ENCODE data around the gene SNX18. TPM values are rescaled to one million over a fixed set of nuclear protein-coding genes. Genes with fewer than 3 reads are reported as not detected.

The SNX18 gene
- total and polyA plus RNA-seq, 2 of the 4 experiments (the other 2 are of a cell fraction): 31.2 to 50.0 TPM

DNA sequence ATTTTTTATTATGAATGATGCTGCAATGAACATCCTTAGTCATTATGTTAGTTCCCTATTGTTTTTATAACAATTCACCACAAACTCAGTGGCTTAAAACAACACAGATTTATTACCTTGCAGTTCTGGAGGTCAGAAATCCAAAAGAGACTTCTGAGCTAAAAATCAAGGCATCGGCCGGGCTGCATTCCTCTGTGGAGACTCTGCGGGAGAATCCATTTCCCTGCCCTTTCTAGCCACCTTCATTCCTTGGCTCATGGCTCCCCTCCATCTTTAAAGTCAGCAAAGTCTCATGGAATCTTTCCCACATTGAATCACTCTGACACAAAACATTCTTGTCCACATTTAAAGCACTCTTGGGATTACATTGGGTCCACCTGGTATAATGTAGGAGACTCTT is 38.6 kb downstream of the SNX18 start:
- POLR2A ChIA-PET (ENCODE audit: unreplicated experiment): no interaction called here
- intact Hi-C loops (cut with micrococcal nuclease): no loop called here
- 82% methylated on average over 3 of the region's 3 CpGs; no CpG with 5 or more reads in 1 of the 2 experiments for WGBS, 2 experiments (ENCODE audit: extremely low coverage in 2 of 2, insufficient read length in 1 of 2)

More for the DNA sequence above, 38.6 kb downstream of the SNX18 start:
- Histone ChIP-seq H3K4me2 (ENCODE audit: low read depth, low read length) (no peak overlapping the region), H4K8ac (ENCODE audit: low read depth in 2 of 2, low read length in 2 of 2) (no peak overlapping the region), H3K23ac (ENCODE audit: low read depth, low read length) (no peak overlapping the region), H3K9me3 (ENCODE audit: control insufficient read depth, insufficient read depth, low read length) (no peaks in the 10 kb centered on the region), H3K14ac (replicated peaks; ENCODE audit: low read depth, low read length) (no peak overlapping the region), H3K4me3 (ENCODE audit: insufficient read depth, low read depth, low read length) (no peak overlapping the region), H2AFZ (replicated peaks; ENCODE audit: low read length, poor library complexity) (no peak overlapping the region), H3K4ac (ENCODE audit: low read depth, low read length) (no peak overlapping the region), H3K9me1 (ENCODE audit: insufficient read depth, low read length) (peaks cover 16% of the 10 kb centered on the region), H3K4me1 (ENCODE audit: control insufficient read depth, insufficient read depth, low read length) (peaks cover 1% of the 10 kb centered on the region), H2AK5ac (ENCODE audit: low read depth, low read length) (no peak overlapping the region), H4K91ac (ENCODE audit: insufficient read depth, low read depth, low read length) (no peak overlapping the region), H2BK20ac (ENCODE audit: low read depth, low read length) (no peak overlapping the region), H4K20me1 (ENCODE audit: insufficient read depth, low read length) (peaks cover 5% of the 10 kb centered on the region; the same call in 1 of the 2 replicates), H2BK5ac (ENCODE audit: low read depth, low read length, poor library complexity, severe bottlenecking) (no peak overlapping the region), H2AK9ac (replicated peaks; ENCODE audit: low read depth, low read length, poor library complexity) (no peak overlapping the region), H2BK15ac (ENCODE audit: low read depth, low read length) (no peak overlapping the region), H3K36me3 (ENCODE audit: control insufficient read depth, insufficient read depth, low read length) (peaks cover 20% of the 10 kb centered on the region; the same call in 1 of the 2 replicates), H3K56ac (ENCODE audit: extremely low read depth, insufficient read depth, low read length) (no peak overlapping the region), H3K79me1 (ENCODE audit: low read depth in 1 of 2, low read length in 2 of 2) (peaks cover 12 to 42% of the 10 kb centered on the region in 2 experiments; a peak in 3 of 4 replicates), H4K5ac (ENCODE audit: low read depth, low read length) (no peak overlapping the region), H3K27ac (ENCODE audit: insufficient read depth, low read length) (no peak overlapping the region), H3K27me3 (ENCODE audit: control insufficient read depth, insufficient read depth, low read length) (no peaks in the 10 kb centered on the region), H3K18ac (ENCODE audit: low read depth, low read length) (no peak overlapping the region), H3K9ac (ENCODE audit: low read depth, low read length) (no peak overlapping the region), H2BK120ac (ENCODE audit: low read depth, low read length) (no peak overlapping the region)
- peak; percentile 12 for DNase-seq
- dilution Hi-C loops (cut with HindIII; ENCODE audit: low sequenced_read_pairs, unreplicated experiment) (no loop called here), in situ Hi-C loops (cut with MboI; ENCODE audit: low sequenced_read_pairs) (no loop called here)
- no peak for TF ChIP-seq MAZ (IDR thresholded peaks at IDR 0.05; ENCODE audit: borderline replicate concordance, low read depth, low read length)
- TF ChIP-seq, protein P1, sequence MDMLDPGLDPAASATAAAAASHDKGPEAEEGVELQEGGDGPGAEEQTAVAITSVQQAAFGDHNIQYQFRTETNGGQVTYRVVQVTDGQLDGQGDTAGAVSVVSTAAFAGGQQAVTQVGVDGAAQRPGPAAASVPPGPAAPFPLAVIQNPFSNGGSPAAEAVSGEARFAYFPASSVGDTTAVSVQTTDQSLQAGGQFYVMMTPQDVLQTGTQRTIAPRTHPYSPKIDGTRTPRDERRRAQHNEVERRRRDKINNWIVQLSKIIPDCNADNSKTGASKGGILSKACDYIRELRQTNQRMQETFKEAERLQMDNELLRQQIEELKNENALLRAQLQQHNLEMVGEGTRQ (IDR thresholded peaks at IDR 0.05; ENCODE audit: low read depth, low read length): no peak
- TF ChIP-seq, protein P2, sequence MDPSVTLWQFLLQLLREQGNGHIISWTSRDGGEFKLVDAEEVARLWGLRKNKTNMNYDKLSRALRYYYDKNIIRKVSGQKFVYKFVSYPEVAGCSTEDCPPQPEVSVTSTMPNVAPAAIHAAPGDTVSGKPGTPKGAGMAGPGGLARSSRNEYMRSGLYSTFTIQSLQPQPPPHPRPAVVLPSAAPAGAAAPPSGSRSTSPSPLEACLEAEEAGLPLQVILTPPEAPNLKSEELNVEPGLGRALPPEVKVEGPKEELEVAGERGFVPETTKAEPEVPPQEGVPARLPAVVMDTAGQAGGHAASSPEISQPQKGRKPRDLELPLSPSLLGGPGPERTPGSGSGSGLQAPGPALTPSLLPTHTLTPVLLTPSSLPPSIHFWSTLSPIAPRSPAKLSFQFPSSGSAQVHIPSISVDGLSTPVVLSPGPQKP (IDR thresholded peaks at IDR 0.05; ENCODE audit: borderline replicate concordance, low read depth, low read length): no peak
- BruUV-seq (replicated peaks): no TSS peak
- no peak; the same call in 1 of the 2 replicates for ATAC-seq (ENCODE audit: low read depth)
- CTCF ChIA-PET: no interaction called here
